ENCODE results near the gene PAX8.

- TF ChIP-seq EZH2 (IDR thresholded peaks at IDR 0.05; ENCODE audit: borderline replicate concordance, low read depth, low read length, poor library complexity, severe bottlenecking): no peak
- TF ChIP-seq, protein P1, sequence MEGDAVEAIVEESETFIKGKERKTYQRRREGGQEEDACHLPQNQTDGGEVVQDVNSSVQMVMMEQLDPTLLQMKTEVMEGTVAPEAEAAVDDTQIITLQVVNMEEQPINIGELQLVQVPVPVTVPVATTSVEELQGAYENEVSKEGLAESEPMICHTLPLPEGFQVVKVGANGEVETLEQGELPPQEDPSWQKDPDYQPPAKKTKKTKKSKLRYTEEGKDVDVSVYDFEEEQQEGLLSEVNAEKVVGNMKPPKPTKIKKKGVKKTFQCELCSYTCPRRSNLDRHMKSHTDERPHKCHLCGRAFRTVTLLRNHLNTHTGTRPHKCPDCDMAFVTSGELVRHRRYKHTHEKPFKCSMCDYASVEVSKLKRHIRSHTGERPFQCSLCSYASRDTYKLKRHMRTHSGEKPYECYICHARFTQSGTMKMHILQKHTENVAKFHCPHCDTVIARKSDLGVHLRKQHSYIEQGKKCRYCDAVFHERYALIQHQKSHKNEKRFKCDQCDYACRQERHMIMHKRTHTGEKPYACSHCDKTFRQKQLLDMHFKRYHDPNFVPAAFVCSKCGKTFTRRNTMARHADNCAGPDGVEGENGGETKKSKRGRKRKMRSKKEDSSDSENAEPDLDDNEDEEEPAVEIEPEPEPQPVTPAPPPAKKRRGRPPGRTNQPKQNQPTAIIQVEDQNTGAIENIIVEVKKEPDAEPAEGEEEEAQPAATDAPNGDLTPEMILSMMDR (conservative IDR thresholded peaks at IDR 0.05; ENCODE audit: low read depth, low read length): peak; percentile 95
Observed at GRCh38 chr2:113248997-113249770, 29.5 kb downstream of the PAX8 start.
